SW 1271 (cell line): ENCODE data around the gene NTMT2.

Source experiments
- DNase-seq, 2 experiments: peaks; one replicate each; lab custom pipeline; 2025; lab: John Stamatoyannopoulos, UW

The NTMT2 gene

DNA sequence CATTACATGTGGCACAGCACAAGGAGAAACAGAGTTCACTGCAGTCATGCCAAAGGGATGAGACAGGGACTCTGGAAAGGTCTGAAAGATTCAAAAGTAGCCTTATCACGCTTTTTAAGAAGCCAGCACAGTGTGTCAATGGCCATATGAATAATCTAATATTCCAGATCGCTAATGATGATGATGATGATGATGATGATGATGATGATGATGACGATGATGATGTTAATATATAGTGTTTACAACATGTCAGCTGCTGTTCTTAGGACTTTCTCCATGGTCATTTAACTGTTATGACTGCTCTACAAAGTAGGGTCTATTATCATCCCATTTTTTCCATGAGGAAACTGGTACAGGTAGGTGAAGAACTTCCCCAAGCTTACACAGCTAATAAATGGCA is 64.4 kb downstream of the NTMT2 start:
- no peak for DNase-seq

DNA sequence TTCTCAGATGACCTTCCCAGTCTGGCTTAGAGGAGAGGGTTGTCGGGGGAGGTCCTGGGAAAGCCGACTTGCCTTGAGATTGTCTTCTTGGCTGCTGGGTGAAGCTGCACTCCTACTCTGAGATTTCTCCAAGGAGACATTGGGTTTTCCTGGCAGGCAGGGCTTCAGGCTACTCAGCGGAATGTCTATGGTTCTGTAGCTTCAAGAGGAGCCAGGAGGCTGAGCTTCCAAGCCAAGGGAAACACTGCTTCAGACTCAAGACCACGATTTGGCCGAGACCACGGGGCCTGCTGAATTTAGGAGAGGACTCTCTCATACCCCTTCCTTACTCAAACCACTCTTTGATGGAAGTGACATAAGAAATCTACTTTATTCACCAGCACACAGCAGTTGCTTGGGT is 67.8 kb downstream of the NTMT2 start:
- no peak for DNase-seq

DNA sequence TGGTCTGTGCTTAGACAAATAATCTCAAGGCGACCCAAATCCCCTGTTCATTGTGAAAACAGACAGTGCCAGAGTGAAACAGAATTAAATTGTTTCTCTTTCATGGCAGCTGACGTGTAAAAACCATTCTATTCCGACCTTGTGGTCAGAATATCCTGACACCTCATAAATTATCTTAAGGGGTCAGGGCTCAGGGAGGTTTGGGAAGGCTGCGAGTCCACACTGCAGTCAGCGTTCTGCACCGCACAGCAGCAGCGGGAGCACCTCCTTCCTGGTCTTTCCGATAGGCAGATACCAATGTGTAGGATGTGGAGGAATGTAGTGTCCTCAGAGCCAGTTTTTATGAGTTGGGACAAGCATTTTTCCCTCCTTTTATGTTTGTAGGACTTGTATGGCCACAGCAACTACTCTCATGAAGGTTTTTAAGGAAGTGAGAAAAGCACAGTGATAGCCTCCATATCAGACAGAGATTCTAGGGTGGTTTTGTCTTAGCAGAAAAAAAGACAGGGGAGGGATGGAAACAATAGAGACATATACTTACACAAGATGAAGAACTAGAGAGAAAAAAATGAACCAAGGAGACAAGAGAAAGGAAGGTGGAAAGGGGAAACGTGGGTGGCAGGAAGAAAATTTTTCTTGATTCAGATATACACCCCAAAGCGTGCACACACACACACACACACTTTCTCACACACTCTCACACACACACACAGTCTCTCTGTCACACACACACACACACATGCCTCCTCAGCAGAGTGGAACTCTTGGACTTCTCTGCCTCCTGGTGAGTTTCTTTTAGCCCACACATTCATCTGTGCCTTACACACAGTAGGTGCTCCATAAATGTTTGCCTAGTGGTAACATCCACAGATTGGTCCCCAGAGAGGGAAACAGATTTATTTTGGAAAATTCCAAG is 68.6 kb downstream of the NTMT2 start:
- DNase-seq, result no peak

DNA sequence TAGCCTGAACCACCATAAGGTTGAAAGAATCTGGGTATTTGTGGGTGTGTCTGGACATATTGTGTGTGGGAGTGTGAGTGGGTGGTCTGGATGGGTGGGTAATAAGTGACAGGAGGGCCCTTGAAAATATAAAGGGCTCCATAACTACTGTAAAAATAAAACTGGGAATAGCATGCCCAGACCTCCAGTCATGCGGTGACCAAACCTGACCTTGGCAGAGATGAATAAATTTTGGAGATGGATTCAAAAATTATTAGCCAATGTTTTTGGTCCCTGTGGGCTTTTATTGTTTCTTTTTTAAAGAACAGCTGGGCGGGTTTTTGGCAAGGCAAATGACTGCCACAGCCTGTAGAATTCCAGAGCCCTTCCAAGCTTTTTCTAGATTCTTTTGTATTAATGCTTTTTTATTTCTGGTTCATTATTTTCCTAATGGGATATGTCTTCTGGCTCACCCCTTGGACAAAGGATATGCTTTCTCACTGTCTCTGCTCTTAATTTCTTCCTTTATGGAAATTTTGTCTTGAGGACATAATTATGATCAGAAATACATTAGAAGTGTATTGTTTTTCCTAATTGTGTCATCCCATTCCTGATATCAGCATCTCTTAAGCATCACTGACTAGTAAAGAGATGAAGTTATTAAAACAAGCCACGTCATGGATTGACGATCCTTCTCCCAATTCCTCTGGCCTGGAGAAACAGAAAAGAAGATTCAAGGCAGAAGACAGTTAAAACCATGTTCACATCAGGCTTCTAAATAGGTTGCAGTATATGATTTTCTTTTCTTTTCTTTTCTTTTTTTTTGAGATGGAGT is 69.5 kb downstream of the NTMT2 start:
- no peak for DNase-seq

DNA sequence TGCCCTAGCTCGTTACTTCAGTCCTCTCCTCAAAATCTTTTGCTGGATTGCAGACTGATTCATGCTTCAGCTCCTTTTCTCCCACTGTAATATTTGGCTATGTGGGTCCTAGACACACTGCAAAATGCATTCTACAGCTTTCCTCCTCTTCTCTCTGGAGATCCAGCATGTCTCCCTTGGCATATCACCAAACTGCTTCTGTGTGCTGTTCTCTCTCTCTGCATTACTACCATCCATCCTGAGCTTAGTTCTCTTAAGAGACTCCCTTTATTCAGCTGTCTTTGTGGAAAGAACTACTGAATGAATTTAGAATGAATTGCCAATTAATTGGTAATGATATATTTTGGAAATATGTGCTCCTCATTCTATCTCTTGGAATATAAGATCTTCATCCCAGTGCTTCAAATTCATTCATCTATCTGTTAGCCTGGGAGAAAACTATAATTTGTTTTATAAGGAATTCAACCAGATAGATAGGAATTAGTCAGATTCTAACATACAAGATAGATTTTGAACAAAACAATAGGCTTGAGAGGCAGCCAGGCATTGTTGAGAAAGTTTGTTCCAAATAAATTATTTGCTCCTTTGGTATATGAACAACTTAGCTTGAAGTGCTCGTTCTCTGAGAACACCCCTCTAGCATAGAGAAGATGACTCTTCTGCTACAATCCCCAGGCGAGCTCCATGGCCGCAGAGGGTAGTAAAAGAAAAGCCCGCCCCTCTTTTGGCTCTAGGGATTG is 71.9 kb downstream of the NTMT2 start:
- DNase-seq, result no peak

DNA sequence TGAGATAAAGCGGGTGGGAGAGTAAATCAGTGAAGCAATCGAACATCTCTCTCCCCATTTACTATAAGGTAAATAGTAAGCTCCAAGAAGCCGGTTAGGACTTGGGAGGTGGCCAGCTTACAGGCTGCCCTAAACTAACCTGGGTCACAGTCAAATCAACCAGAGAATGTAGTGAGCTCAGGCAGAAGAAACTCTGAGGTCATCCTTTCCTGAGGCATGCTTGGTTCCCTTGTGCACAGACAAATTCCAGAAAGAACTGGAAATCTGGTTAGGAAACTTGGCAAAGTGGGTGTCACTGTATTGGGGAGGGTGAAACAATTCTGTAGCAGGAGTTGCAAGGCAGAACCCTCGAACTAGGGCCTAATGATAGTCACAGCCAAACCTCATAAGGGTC is 72.5 kb downstream of the NTMT2 start:
- DNase-seq, result no peak
